Embryonic facial prominence (tissue), 1 donor: ENCODE data around the gene ELOVL5.

Experiments
- DNase-seq: peaks from one replicate; pipeline ENCODE4 v3.0.0-alpha.2; 2016; ENCODE audit errors: extremely low spot score

ELOVL5 gene

GRCh38 chr6:53273370-53273769 lies 75.4 kb downstream of the ELOVL5 start:
- no peak for DNase-seq

GRCh38 chr6:53269827-53270226 lies 78.9 kb downstream of the ELOVL5 start:
- no peak for DNase-seq

GRCh38 chr6:53268858-53269608 lies 79.7 kb downstream of the ELOVL5 start:
- DNase-seq: no peak

GRCh38 chr6:53266553-53267090 lies 82.1 kb downstream of the ELOVL5 start:
- no peak for DNase-seq

GRCh38 chr6:53264915-53265607 lies 83.7 kb downstream of the ELOVL5 start:
- DNase-seq: no peak

GRCh38 chr6:53264337-53264736 lies 84.4 kb downstream of the ELOVL5 start:
- no peak for DNase-seq

- DNase-seq: no peak
Measured at GRCh38 chr6:53263917-53264316, 84.8 kb downstream of the ELOVL5 start.

- DNase-seq: no peak
Measured at GRCh38 chr6:53259860-53260580, 88.7 kb downstream of the ELOVL5 start.

- no peak for DNase-seq
Measured at GRCh38 chr6:53258774-53259155, 90.0 kb downstream of the ELOVL5 start.

GRCh38 chr6:53258076-53258773 lies 90.5 kb downstream of the ELOVL5 start:
- no peak for DNase-seq

GRCh38 chr6:53257533-53257932 lies 91.2 kb downstream of the ELOVL5 start:
- no peak for DNase-seq

GRCh38 chr6:53257001-53257400 lies 91.7 kb downstream of the ELOVL5 start:
- DNase-seq: no peak

GRCh38 chr6:53252177-53252692 lies 96.5 kb downstream of the ELOVL5 start:
- no peak for DNase-seq

GRCh38 chr6:53251033-53251672 lies 97.6 kb downstream of the ELOVL5 start:
- no peak for DNase-seq

GRCh38 chr6:53250176-53251032 lies 98.3 kb downstream of the ELOVL5 start:
- no peak for DNase-seq

- no peak for DNase-seq
Measured at GRCh38 chr6:53246924-53247323, 101.8 kb downstream of the ELOVL5 start.

GRCh38 chr6:53244958-53245357 lies 103.8 kb downstream of the ELOVL5 start:
- no peak for DNase-seq

- DNase-seq: no peak
Measured at GRCh38 chr6:53244399-53244931, 104.3 kb downstream of the ELOVL5 start.

- DNase-seq: no peak
Measured at GRCh38 chr6:53241938-53242337, 106.8 kb downstream of the ELOVL5 start.

- no peak for DNase-seq
Measured at GRCh38 chr6:53240761-53241160, 108.0 kb downstream of the ELOVL5 start.
